Hindlimb muscle (tissue), 1 donor: Measurements from ENCODE around the gene SCTR. TPM values are rescaled to one million over a fixed set of nuclear protein-coding genes. Genes with fewer than 3 reads are reported as not detected.

Source experiments
- DNase-seq: peaks from one replicate; pipeline ENCODE4 v3.0.0-alpha.2; 2013
- polyA plus RNA-seq: library from polyadenylated mRNA; unstranded; fragments of 120-200 nt; gene quantifications from one replicate; pipeline ENCODE4 v1.2.1, GENCODE V29; 2013; ENCODE audit not compliant: insufficient read length

Gene SCTR
- polyA plus RNA-seq, 1 donor: 3.7 TPM

DNA sequence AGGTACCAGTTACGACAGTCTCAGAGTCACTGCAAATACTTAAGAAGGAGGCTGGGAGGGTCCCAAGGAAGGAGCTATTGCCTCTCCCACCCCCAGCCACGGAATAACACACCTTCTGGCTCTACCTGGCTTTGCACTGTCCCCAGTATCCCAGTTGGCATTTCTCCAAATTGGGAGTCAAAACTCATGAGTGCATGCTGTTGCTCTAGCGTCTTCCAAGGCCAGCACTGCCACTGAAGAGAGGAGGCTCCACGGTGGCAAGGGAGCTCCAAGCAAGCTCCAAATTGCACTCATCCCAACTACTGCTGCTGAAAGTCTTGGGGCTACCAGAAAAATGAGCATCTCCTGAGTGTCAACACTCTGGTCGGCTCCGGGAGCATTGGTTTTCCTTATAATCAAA lies 1.6 kb downstream of the SCTR start:
- no peak for DNase-seq

DNA sequence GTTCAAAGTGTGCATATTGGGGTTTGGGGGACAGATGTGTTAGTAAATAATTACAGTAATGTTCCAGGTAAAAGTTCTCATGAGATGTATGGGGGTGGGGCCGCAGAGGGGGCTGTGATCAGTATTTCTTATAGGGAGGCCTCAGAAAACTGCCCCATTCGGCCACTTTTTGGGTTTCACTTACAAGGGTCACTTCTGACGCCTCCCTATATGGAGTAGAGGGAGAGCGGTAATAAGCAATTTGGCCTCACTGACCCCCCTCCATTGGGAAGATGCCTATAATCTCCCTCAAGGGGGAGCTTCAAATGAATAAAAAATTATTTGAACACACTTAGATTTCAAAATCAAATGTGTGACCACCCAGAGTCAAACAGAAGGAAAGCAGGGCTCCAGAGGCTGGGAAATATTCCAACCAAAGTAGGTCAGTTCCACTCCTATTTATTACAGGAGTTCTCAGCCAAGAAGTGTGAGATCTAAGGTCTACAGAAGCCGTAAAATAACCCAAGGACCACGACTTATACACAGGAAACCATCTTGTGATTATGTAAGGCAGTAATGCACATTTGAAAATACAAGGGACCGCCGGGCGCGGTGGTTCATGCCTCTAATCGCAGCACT lies 2.7 kb downstream of the SCTR start:
- DNase-seq: no peak

DNA sequence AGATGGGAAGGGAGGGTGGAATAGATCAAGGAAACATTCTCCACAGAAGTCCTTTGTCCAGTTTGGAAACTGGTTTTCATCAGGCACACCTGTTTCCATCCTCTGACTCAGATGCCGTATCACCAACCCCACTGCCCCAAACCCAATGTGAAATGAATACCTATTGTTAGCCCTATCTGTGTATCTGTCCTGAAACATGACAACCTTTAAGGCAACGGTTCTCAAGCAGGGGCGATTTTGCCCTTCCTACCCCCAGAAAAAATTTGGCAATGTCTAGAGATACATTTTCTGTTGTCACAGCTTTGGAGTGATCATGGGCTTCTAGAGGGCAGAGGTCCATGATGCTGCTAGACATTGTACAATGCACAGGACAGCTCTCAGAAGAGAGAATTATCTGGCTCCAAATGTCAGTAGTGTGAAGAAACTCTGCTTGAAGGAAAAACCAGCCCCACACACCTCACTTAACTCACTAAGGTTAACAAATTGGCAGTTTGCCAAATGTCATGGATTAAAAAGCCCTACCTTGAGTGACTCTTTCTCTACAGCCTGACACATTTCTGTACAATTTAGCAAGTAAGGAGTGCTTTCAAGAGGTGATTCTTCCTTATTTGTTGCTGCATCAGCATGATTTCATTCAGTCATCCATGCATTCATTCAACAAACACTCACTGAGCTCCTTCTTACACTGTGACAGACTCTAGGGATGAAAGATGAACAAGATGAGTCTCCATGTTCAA lies 3.4 kb downstream of the SCTR start:
- DNase-seq: no peak

DNA sequence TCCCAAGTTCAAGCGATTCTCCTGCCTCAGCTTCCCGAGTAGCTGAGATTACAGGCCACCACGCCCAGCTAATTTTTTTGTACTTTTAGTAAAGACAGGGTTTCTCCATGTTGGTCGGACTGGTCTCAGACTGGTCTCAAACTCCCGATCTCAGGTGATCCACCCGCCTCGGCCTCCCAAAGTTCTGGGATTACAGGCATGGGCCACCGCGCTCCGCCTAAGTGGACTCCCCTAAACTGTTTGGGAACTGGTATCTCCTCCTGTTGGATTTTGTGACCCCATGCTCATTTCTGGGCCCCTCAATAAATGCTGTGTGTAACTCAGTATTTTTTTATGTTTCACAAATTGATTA lies 5.2 kb downstream of the SCTR start:
- no peak for DNase-seq

DNA sequence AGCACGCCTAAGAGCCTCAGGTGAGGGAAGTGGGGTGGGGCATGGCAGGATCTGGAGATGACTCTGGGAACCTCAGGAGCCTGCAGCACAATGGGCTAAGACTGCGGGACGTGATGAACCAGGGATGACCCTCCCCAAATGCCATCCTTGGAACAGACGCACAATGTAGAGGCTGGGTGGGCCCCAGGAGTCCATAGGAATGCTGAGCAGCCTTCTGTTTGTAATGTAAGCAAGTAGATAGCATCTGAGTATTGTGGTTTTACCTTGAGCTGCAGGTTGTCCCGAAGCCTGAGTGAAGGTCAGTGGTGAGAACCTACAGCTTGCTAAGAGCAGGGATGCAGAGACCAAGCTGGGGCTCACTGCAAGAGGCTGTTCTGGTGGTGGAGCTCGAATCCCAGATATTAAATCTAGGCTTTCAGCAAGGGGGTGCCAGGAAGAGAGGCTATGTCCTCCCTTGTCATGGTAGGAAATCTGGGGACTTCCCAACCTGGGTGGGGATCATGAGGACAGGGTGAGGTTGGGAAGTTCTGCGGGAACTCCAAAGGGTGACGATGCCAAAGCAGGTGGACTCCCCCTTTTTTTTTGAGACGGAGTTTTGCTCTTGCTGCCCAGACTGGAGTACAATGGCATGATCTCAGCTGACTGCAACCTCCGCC lies 5.8 kb downstream of the SCTR start:
- no peak for DNase-seq

DNA sequence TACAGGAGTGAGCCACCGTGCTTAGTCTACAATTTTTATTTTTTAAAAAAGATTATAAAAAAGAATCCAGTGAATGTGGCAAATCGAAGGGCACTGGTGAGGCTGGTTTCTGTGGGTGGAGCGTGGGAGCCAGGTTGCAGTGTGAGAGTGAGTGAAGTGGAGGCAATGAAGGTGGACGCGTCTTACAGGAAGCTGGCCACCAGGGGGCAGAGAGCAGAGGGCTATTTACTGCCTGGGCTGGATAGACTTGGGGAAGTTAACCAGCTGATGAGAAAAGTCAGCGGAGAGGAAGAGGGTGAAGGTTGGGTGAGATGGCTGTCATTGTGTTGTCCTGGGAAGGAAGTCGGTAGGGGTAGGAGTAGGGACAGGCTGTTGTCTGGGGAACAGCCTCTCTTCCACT lies 6.8 kb downstream of the SCTR start:
- peak; percentile 11 for DNase-seq

DNA sequence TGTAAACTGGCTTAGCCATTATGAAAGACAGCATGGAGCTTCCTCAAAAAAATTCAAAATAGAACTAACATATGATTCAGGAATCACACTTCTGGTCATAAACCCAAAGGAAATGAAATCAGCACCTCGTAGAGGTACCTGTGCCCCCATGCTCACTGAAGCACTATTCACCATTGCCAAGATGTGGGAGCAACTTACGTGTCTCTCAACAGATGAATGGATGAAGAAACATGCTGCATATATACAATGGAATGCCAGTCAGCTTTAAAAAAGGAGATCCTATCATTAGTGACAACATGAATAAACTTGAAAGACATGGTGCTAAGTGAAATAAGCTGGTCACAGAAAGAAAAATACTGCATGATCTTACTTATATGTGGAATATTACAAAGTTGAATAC lies 8.2 kb downstream of the SCTR start:
- no peak for DNase-seq

DNA sequence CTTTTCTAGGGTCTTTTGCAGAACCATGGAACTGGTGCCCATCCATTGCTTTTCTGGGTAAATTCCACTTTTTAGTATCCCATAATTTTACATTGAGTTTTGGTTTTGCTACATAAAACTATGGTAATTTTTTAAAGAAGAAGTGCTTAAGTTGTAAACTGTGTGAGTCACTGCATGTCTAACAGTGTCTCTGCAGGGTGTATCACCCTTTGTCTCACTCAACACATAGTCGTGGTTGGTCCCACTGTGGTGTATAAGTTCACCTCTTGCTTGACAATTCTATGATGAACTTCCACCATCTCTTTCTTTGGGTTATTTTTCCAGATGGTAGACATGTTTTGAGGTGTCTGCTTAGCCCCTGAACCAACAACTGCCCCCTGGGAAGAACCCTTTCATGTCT lies 10.5 kb downstream of the SCTR start:
- DNase-seq: no peak

DNA sequence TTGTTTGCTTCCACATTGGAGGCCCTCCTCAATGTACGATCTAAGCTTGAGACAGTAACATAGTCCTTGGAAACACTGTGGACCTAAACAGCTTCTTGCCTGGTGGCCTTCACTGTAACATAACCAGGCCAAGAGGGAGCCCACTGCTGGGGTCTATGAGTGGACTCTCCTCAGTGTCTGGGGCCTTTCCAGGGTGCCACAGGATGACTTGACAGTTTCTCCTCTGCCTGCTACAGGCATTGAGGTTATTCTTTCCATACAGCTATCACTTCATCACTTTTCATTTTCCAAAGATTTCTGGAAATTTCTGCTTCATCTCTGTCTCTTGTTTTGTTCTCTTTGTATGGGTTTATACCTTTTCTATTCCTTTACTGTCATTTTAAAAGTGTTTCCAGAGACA lies 11.3 kb downstream of the SCTR start:
- no peak for DNase-seq

DNA sequence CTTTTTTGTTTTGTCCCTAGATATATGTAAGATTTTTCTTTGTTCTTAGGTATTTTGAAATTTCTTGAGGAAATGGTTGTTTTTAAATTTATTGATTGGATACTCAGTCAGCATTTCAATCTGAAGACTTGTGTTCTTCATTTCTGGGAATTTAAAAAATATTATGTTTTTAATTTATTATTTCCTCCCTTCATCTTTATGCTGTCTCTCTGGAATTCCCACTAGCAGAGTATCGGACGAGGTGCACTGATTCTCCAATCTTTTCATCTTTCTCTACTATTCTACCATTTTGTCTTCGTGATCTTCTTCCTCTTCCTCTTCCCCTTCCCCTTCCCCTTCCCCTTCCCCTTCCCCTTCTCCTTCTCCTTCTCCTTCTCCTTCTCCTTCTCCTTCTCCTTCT lies 12.3 kb downstream of the SCTR start:
- DNase-seq: no peak

DNA sequence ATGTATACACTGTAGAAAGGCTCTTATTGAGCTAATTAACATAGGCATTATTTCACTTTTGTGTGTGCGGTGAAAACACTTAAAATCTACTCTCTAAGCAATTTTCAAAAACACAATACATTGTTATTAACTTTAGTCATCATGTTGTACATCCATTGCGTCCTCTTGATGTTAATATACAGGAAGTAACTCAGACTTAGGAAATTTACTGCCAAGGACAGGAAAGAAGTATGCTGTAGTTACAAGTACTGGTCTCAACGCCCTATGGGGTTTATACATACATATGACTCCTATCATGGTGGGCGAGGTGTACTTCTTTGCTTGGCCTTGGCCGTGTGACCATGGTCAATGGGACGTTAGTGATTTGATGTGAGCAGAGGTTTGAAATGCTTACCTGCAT lies 15.5 kb downstream of the SCTR start:
- DNase-seq: no peak

DNA sequence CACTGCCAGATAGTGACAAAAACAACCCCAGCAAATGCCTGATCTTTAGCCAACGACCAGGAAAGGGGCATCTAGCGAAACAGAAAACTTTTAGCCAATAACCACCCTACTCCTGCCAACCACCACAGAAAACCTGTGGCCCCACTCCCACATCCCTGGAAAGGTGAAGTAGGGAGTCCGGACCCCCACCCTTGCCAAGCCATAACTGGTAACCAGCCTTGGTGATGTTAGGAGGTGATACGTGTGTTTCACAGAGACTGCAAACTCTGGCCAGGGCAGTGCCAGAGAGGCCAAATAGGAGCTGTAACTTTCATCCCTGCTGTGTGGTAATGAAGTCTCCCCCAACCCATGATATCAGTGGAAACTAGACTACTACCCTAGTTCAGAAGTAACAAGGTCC lies 27.6 kb downstream of the SCTR start:
- no peak for DNase-seq

DNA sequence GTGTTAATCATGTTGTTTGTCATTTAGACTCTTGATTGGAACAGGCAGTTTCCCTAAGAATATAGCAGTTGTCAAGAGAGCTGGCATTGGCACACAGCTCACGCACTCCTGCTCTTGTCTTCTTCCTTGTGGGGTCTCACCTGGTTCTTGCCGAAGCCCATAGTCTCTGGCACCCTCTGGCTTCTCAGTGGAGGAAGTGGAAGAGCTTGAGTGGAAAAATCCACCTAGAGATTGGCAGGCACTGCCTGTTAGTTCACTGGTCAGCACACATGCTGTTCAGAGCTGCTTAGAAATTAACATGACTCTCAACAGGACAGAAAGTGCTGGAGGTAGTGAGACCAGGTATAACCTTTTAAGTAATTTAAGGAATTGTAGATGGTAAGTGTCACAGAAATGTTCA lies 28.3 kb downstream of the SCTR start:
- DNase-seq: no peak

DNA sequence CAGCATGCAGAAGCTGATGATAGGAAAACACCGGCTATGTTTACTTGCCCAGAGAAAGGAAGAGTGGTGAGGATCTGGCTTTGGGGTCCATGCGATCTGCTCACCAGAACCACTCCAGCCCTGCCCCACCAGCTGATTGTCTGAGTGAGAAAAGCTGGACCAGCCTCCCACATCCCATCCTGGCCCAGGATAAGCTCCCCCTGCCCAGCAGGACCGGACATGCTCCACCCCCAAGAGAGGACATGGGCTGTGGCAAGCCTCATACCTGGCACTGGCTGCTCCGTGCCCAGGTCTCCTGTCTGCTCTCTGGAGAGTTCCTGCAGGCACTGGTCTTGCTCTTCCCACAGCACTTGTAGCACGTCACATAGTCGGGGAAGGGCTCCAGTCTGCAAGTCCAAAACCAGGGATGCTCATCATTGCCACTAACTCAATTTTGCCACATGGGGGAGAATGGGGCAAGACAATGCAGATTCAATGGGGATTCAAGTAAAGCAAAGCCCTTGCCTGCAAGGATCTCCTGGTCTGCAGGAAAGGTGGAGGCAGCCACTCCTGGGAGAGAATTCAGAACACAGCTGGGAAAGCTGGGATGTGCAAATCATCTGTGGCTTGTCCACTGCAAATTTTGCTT lies 30.0 kb downstream of the SCTR start:
- DNase-seq: no peak

DNA sequence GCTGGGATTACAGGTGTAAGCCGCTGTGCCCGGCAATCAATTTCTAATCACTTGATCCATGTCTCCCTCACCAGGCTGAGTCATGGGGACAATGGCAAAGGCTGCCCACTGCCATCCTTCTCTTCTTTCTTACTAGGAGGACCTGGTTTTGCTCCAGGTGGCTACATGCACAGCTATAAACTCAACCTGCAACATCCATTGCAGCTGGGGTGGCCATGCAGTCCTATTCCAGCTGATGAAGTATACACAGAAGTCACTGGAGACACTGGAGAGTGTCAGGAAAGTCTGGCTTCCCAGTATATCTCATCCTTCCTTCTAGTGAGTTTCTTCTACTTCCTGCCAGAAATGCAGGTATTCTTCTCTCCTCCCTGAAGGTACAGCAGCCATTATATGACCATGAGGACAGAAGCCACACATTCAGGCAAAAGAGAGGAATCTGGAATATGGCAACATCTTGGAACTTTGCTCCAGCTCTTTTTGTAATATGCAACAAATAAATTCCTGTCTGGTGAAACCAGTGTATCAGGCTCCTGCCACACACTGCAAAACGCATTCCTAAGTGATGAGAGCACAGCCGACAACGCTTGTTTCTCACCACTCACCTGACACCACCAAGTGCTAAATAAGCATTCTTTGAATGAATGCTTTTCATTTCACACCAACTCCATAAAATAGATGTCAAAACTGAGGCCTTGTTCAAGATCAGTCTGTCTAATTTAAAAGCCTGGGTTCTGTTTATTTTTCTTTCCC lies 32.3 kb downstream of the SCTR start:
- no peak for DNase-seq

DNA sequence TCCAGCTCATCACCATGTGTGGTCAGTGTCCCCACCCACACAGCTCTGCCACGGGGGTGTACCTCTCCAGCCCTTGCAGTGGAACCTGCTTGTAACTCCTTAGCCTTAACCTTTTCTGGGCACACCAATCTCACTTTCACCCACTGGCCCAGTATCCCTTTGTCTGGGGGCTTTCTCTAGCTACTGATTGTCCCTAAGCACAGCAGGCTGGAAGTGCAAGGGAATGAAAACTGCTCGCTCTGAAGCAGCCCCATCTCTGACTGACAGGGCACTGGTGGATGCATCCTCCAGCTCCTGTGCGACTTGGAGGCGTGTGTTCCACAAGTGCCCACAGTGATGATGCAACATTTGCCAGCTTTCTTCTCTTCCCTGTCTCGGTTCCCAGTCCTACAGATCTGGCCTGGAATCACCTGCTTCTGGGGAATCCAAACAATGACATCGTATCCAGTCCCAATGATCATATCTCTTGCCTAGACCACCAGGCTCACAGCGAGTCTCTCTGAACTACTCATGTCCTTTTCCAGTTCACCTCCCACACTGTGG lies 33.6 kb downstream of the SCTR start:
- no peak for DNase-seq

DNA sequence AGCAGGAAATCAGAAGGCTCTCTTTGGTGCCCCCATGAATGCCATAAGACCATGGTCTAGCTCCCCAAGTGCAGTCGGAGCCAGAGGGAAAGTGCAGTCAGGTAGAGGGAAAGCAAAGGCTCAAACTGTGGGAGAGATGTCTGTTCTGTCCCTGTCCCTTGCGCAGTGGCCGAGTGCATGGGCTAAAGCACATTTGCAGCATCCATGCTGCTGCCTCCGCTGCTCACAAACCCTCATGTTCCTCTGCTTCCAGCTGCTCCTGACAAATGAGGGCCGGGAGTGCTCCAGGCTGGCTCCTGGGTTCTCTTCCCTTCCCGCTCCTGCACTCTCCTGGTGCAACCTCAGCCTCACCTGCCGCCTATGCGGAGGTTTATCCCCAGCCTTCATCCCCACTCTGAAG lies 34.2 kb downstream of the SCTR start:
- DNase-seq: no peak

DNA sequence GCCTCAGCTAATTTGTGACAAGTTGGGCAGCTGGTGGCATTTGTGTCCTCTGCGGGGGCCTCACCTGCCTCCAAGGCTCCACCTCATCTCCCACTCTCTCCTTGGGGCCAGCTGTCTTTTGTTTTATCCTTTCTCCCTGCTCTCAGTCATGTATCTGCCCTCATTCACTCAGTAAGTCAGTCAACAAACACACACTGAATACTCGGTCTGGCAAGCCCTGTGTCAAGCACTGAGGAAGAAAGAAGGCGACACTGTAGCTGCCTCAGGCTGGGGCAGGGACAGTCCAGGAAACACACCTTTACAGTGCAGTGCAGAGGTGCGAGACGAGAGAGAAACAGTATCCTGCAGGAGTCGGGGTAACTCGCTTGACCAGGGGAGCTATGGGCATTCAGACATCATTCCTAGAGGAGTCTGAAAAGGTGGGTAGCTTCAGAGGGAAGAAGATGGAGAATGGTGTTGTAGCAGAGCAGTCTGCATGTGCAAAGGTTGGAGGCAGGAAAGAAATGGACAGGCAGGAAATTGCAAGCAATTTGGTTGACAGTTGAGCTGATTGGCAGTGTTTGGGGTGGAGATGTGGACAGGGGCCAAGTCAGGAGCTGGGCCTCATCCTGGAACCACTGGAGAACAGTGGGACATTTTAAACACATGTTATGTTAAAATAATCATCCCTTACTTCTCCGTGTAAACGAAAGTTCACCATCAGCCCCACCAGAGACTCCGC lies 34.9 kb downstream of the SCTR start:
- DNase-seq: no peak

DNA sequence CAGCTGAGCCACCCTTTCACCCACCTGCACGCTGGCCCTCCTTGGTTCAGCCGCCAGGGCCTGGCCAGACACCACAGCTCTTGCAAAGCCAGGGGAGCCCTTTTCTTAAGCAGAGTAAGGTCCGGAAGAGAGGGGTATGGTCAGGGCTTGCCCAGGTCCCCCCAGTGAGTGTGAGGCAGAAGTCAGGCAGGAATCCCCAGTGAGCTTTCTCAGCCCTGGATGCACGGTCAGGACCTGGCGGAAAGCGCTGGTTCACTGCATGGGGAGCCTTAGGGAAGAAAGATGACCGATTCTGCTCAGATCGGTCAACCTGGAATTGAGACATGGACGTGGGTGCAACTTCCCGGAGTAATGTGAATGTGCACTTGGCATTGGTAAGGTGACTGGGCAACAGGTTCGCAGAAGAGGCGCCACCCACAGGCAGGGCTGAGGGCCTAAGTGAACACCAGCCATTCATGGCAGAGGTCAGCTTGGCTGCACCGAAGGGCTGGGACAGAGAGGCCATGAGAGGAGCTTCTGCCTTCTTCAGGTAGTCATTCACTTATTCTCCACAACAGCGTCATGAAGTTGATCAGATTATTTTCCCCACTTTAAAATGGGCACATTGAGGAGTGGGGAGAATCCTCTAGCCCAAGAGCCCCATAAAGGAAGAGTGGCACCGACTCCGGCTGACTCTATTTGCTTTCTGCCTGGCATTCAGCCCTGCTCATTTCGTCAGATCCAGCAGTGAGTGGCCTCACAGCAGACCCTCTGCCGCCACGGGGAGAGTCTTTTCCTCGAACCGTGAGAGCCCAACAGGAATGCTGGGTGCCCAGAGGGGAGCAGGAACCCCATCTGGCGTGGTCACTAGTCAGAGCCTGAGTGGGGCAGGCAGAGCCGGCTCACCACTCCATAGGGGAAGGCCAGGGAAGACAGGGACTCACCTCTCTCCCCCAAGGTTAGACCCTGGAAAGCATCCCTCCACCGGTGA lies 35.8 kb downstream of the SCTR start:
- DNase-seq: no peak

DNA sequence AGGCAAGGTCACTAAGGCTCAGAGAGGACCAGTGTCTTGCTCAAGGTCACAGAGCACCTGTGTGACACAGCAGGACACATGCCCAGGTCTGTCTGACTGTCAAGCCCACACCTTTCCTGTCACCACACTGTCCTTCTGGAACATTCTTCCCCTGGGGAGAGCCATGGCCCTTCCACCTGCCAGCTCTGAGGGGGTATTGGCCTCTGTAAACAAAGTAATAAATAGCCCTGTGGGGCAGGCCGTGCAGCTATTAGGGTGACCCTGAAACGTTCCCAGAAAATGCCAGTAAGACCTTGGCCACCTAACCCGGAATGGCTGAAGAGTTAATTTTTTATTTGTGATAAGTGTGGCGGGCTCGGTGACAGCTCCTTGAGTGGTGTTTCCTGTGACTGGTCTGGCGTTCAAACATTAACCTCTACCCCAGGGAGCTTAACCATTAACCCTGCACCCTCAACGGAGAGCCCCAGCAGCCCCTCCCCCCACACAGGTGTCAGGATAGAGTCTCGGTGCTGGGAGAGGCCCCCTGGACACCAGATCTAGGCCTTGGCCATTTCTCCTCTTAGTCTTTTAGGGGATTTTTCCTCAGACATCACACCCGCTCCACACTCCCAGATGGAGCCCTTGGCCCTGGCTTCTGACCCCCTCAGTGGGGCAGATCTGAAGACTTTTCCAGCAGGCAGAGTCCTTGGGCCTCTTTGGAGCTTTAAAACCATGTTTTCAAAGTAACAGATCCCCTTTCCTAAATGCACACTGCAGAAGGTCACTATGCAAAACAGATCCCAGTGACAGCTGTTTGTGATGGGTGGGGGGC lies 36.6 kb downstream of the SCTR start:
- DNase-seq: no peak
